Retina (tissue), 1 donor: Measurements from ENCODE around the gene GET4.

Source experiments
- DNase-seq: peaks from one replicate; pipeline ENCODE4 v3.0.0-alpha.2; 2016

Gene GET4

GRCh38 chr7:876077-876971, at the start of gene GET4:
TSS of gene GET4 (plus strand) at chr7:876554. CDS start at chr7:876646, 92 bp downstream.
- peak; percentile 93 for DNase-seq

GRCh38 chr7:828793-829561, 47.4 kb upstream of the GET4 start:
- DNase-seq: no peak

- DNase-seq: no peak
These were observed 46.3 kb upstream of the GET4 start for GRCh38 chr7:830069-830468.

- DNase-seq: no peak
These were observed 44.7 kb upstream of the GET4 start for GRCh38 chr7:831596-832166.

- DNase-seq: no peak
These were observed 44.0 kb upstream of the GET4 start, which contains the start of gene SUN1 for GRCh38 chr7:832167-832967. TSS of gene SUN1 (plus strand) at chr7:832476. CDS start at chr7:832525, 49 bp downstream.

GRCh38 chr7:832968-833424, 43.4 kb upstream of the GET4 start:
- no peak for DNase-seq

GRCh38 chr7:833601-834258, 42.6 kb upstream of the GET4 start:
- no peak for DNase-seq

DNA sequence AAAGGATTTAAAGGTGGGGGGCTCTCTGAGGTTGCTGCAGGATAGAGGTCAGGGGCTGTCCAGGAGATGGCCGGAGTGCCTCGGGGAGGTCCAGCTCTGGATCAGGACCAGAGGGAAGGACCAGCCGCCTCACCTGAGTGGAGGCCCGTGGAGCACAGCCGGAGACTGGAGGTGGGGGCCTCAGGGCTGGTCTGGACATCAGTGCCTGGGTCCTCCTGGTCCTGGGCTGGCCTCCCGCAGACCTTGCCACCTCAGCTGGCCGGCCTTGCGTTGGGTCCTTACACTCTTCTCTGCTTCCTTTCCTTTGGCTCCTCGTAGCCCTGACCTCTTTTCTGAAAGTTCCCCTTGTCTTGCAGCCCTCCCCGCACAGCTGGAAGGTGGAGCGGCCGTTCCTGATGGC, 42.1 kb upstream of the GET4 start:
- DNase-seq: no peak

DNA sequence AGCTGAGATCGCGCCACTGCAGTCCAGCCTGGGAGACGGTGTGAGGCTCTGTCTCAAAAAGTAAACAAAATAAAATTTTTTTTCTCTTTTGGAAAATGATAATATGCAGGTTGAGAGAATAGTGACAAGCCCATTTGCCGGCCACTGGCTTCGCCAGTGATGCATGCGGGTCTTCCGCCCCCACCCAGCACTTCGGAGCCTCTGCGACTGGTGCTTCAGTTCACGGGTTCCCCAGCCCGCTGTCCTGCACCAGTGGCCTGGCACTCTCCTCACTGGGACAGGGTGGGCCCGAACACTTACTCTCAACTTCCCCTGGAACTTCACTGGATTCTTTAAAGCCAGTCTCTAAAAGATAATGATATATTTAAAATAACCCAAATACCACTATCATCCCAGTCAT, 41.3 kb upstream of the GET4 start:
- no peak for DNase-seq

DNA sequence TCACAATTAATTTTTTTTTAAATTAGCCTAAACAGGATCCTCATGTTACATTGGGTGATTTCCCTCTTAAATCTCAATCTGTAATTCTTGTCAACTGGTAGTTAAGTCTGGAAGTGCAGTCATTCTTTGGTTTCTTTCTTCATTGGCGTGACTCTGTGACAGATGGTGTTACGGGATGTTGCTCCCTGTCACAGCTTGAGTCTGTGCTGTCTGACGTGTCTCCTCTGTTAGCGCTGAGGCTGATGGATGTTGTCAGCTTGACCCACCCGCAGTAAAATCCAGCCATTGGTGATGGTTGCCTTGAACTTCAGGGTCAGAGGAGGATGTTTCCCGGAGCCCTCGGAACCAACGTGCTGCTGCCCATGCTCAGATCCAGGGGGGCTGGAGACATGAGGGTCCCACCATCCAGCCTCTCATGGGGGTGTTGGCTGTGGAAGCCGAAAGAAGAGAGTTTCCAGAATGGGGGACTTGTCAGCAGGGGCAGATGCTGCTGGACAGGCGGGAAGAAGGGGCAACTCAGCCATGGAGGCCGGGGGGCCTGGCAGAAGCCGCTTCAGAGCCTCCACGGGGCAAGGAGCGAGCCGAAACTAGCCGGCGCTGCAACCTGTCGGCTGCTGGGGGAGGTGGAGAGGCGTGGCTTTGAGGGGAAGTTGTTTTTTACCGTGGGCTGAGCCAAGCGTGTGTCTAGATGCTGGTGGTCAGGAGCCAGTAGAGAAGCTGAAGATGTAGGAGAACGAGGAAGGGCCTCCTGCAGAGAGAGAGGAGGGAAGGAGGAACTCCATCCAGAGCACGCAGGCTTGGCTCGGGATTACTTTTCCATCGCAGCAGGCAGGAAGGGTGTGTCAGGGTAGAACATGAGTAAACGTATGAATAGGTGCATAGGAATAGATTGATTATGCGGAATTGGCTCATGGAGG, 40.6 kb upstream of the GET4 start:
- peak; percentile 59 for DNase-seq

GRCh38 chr7:836429-836828, 39.9 kb upstream of the GET4 start:
- peak; percentile 20 for DNase-seq

DNA sequence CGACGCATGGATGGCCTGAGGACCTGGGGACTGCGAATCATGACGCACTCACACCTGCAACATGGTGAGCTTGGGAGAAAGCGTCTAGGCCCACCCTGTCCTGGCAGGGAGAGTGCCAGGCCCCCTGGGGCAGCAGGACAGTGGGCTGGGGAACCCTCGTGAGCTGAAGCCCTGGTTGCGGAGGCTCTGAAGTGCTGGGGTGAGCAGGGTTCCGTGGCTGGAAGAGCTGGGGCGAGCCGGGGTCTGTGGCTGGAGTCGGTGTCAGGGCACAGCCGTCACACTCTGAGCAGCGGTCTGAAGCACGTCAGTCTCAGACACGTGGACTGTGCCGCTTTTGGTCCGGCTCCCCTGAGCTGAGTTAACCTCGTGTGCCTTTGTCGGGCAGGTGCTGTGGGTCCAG, 39.4 kb upstream of the GET4 start:
- DNase-seq: no peak

- no peak for DNase-seq
These were observed 36.3 kb upstream of the GET4 start for GRCh38 chr7:840001-840600.

GRCh38 chr7:841943-842342, 34.4 kb upstream of the GET4 start:
- no peak for DNase-seq

DNA sequence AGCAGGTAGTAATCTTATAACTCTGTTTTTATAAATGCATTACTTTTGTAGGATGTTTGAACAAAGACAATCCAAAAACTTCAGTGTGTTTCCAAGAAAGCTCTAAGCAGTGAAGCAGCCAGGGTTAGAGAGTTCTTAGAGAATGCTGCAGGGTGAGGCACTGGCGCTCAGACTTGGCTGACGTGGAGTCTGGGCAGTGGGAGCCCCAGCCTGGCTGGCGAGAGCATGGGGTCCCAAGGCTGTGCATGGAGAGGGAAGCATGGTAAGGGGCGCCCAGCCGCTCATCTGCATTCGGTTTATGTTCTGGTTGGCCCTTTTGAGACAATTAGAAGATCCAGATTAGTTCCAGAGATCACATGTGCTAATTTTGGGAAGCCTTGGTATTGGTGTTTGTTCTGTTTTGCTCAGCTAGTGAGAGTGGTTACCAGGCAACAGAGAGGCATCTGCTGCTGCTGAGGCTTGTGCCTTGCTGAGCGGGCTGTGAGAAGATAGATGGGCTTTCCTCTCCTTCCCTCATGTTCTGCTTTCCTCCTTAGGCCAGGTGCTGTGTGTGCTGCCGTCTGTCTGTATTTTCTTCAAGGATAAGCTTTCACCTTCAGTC, 33.8 kb upstream of the GET4 start:
- no peak for DNase-seq

DNA sequence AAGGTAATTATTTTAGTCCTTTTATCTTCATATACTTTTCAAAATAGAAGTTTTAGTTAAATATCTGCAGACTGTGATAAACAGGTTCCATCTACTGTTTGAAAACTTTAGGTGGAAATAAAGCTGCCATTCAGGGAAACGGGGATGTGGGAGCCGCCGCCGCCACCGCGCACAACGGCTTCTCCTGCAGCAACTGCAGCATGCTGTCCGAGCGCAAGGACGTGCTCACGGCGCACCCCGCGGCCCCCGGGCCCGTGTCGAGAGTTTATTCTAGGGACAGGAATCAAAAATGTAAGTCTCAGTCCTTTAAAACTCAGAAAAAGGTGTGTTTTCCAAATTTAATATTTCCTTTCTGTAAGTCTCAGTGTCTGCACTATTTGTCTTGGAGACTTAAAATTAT, 33.1 kb upstream of the GET4 start:
- DNase-seq: no peak

- no peak for DNase-seq
These were observed 32.3 kb upstream of the GET4 start for GRCh38 chr7:844043-844442.

DNA sequence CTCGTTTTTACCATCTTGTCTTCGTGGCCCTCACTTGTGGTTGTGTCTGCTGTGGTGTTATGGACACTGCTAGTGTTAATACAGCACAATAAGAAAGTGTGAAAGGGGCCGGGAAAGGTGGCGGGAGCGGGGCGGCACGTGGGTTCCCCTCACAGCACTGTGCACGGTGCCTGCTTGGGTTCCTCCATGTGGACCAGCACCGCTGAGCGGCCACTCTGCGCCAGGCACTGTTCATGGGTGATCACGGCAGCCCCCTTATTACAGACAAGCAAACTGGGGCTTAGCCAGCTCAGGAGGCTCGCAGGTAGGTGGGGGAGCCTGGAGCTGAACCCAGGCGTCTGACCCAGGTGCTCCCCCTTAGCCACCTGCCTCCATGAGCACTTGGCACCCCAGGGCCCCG, 31.8 kb upstream of the GET4 start:
- no peak for DNase-seq

- no peak for DNase-seq
These were observed 31.3 kb upstream of the GET4 start for GRCh38 chr7:845091-845490.

- no peak for DNase-seq
These were observed 30.6 kb upstream of the GET4 start for GRCh38 chr7:845731-846130.
